Measurements from ENCODE around the gene LRIG3. TPM values are rescaled to one million over a fixed set of nuclear protein-coding genes. Genes with fewer than 3 reads are reported as not detected.

Gene LRIG3
- total and polyA plus RNA-seq, 7 donors: 2.8 to 186 (median 58.1) TPM

- intact Hi-C loops (cut with DNase I): no loop called here
- no peak for DNase-seq
- H3K27me3 ChIP-seq: no peaks in the 10 kb centered on the region
- TF ChIP-seq EP300 (IDR thresholded peaks at IDR 0.05) (no peak), POLR2AphosphoS5 (IDR thresholded peaks at IDR 0.05) (no peak), POLR2A (IDR thresholded peaks at IDR 0.05) (no peak)
- TF ChIP-seq, protein P1, sequence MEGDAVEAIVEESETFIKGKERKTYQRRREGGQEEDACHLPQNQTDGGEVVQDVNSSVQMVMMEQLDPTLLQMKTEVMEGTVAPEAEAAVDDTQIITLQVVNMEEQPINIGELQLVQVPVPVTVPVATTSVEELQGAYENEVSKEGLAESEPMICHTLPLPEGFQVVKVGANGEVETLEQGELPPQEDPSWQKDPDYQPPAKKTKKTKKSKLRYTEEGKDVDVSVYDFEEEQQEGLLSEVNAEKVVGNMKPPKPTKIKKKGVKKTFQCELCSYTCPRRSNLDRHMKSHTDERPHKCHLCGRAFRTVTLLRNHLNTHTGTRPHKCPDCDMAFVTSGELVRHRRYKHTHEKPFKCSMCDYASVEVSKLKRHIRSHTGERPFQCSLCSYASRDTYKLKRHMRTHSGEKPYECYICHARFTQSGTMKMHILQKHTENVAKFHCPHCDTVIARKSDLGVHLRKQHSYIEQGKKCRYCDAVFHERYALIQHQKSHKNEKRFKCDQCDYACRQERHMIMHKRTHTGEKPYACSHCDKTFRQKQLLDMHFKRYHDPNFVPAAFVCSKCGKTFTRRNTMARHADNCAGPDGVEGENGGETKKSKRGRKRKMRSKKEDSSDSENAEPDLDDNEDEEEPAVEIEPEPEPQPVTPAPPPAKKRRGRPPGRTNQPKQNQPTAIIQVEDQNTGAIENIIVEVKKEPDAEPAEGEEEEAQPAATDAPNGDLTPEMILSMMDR (IDR thresholded peaks at IDR 0.05): no peak
- H3K9me3 ChIP-seq: no peaks in the 10 kb centered on the region
- H3K4me3 ChIP-seq: no peak overlapping the region
- H3K4me1 ChIP-seq: no peaks in the 10 kb centered on the region
- H3K36me3 ChIP-seq: no peaks in the 10 kb centered on the region
- 73 to 88% methylated on average over 8 of the region's 8 CpGs for WGBS, 2 donors
- no peak overlapping the region for H3K27ac ChIP-seq
Measured at GRCh38 chr12:58932806-58933681, 12.7 kb upstream of the LRIG3 start.

DNA sequence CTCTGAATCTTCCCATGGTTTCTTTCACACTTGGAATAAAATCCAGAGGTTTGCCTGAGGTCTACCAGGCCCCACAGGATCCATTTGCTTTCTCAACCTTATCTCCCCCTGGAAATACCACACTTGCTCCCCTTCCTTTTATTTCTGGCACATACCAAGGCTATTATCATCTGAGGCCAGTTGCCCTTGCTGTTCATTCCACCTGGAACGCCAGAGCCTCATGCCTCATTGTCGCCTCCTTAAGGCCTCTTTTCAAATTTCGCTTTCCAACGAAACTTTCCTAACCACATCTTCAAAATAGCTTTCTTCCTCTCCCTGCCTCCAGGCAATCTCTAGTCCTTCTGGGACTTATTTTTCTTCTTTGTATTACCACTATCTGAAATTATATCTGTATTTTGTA is 11.2 kb upstream of the LRIG3 start:
- no peak overlapping the region for H3K27ac ChIP-seq
- no peaks in the 10 kb centered on the region for H3K9me3 ChIP-seq
- no peaks in the 10 kb centered on the region for H3K36me3 ChIP-seq
- DNase-seq: no peak
- WGBS, 2 donors: 91 to 93% methylated on average over 4 of the region's 4 CpGs
- no peak for TF ChIP-seq POLR2A (IDR thresholded peaks at IDR 0.05)
- TF ChIP-seq POLR2AphosphoS5 (IDR thresholded peaks at IDR 0.05): no peak
- TF ChIP-seq, protein P1 (IDR thresholded peaks at IDR 0.05): no peak
- TF ChIP-seq EP300 (IDR thresholded peaks at IDR 0.05): no peak
- H3K4me3 ChIP-seq: no peak overlapping the region
- H3K27me3 ChIP-seq: no peaks in the 10 kb centered on the region
- no peaks in the 10 kb centered on the region for H3K4me1 ChIP-seq
- intact Hi-C loops (cut with DNase I): no loop called here

GRCh38 chr12:58930770-58931324 is 10.5 kb upstream of the LRIG3 start:
- no peak overlapping the region for H3K4me3 ChIP-seq
- TF ChIP-seq EP300 (IDR thresholded peaks at IDR 0.05): no peak
- TF ChIP-seq, protein P1 (IDR thresholded peaks at IDR 0.05): no peak
- TF ChIP-seq POLR2AphosphoS5 (IDR thresholded peaks at IDR 0.05): no peak
- no peak for TF ChIP-seq POLR2A (IDR thresholded peaks at IDR 0.05)
- 98 to 99% methylated on average over 2 of the region's 2 CpGs for WGBS, 2 donors
- H3K9me3 ChIP-seq: no peaks in the 10 kb centered on the region
- H3K27me3 ChIP-seq: no peaks in the 10 kb centered on the region
- intact Hi-C loops (cut with DNase I): no loop called here
- no peak overlapping the region for H3K27ac ChIP-seq
- H3K36me3 ChIP-seq: no peaks in the 10 kb centered on the region
- no peak for DNase-seq
- no peaks in the 10 kb centered on the region for H3K4me1 ChIP-seq

GRCh38 chr12:58927120-58927519 is 6.8 kb upstream of the LRIG3 start:
- 67 to 74% methylated on average over 4 of the region's 4 CpGs for WGBS, 2 donors

More at GRCh38 chr12:58927120-58927519, 6.8 kb upstream of the LRIG3 start:
- intact Hi-C loops (cut with DNase I): no loop called here
- DNase-seq: no peak
- no peak overlapping the region for H3K4me3 ChIP-seq
- TF ChIP-seq, protein P1 (IDR thresholded peaks at IDR 0.05): no peak
- no peak for TF ChIP-seq POLR2A (IDR thresholded peaks at IDR 0.05)
- no peak for TF ChIP-seq POLR2AphosphoS5 (IDR thresholded peaks at IDR 0.05)
- TF ChIP-seq EP300 (IDR thresholded peaks at IDR 0.05): no peak
- no peaks in the 10 kb centered on the region for H3K9me3 ChIP-seq
- H3K36me3 ChIP-seq: no peaks in the 10 kb centered on the region
- H3K4me1 ChIP-seq: no peaks in the 10 kb centered on the region
- H3K27me3 ChIP-seq: no peaks in the 10 kb centered on the region
- no peak overlapping the region for H3K27ac ChIP-seq

Data from sigmoid colon (tissue), 7 donors.